GM12891 (cell line): ENCODE data around the gene HERC2.
"Not testable (repeated sequence)": the region's sequence is repeated elsewhere in the genome, so short reads cannot be mapped to it uniquely, and the experiment has no call there.

Experiments used
- POLR2A ChIP-seq: IDR thresholded peaks from 2 replicates; pipeline ENCODE4 v1.6.1; 2011; ENCODE audit warnings: low read depth, low read length, control low read depth
- POLR2AphosphoS5 ChIP-seq: IDR thresholded peaks from 2 replicates; pipeline ENCODE4 v1.6.1; 2011; ENCODE audit warnings: low read depth, low read length, control low read depth
- TAF1 ChIP-seq: IDR thresholded peaks from 2 replicates; pipeline ENCODE4 v1.6.1; 2011; ENCODE audit warnings: low read depth, low read length, control low read depth

- TF ChIP-seq TAF1, POLR2A, POLR2AphosphoS5: not testable (repeated sequence)
Observed at GRCh38 chr15:28137408-28138039, 184.5 kb downstream of the HERC2 start.
